Colonic mucosa (tissue), 4 donors: ENCODE data around the gene CLDN6. TPM values are rescaled to one million over a fixed set of nuclear protein-coding genes. Genes with fewer than 3 reads are reported as not detected.

Experiments
- DNase-seq: peaks from one replicate; pipeline ENCODE4 v3.0.0-alpha.2; 2020
- H3K27ac ChIP-seq: fragments of 200-600 bp; one replicate; pipeline ENCODE4 v1.8.0; 2021
- H3K27me3 ChIP-seq: fragments of 200-600 bp; one replicate; pipeline ENCODE4 v1.8.0; 2021
- H3K36me3 ChIP-seq: fragments of 200-600 bp; one replicate; pipeline ENCODE4 v1.8.0; 2021
- H3K4me1 ChIP-seq: fragments of 200-600 bp; one replicate; pipeline ENCODE4 v1.8.0; 2021; ENCODE audit warnings: mild to moderate bottlenecking
- H3K4me3 ChIP-seq: fragments of 200-600 bp; one replicate; pipeline ENCODE4 v1.8.0; 2021
- H3K9ac ChIP-seq, 2 donors: one replicate each; pipeline ENCODE4 v1.7.0; 2013; ENCODE audit warnings: control low read depth in 2 of 2, low read depth in 2 of 2, low read length in 2 of 2
- H3K9me3 ChIP-seq: fragments of 200-600 bp; one replicate; pipeline ENCODE4 v1.8.0; 2021
- CTCF ChIP-seq: fragments of 200-600 bp; IDR thresholded peaks from one replicate; pipeline ENCODE4 v1.8.0; 2022; ENCODE audit warnings: antibody characterized with exemption, mild to moderate bottlenecking
- intact Hi-C: fragments of 100-400 bp; cut with DNase I; formaldehyde crosslinking; loops from one replicate; pipeline ENCODE4 v1.14.1; 2022
- total RNA-seq, 2 donors: library from RNA; stranded (reverse); fragmentation: NEBNext Ultra II Directional in 1 of 2; extraction: Animal tissue kit (Norgen Biotek cat#: 25700) in 1 of 2; gene quantifications; one replicate each; pipeline ENCODE4 v1.2.1, GENCODE V29; 2021
- donor health status: healthy.
- donor health status: DM: no; HTN: no; CAD: no.
- donor health status: DM: no; HTN: no; CAD: no.

CLDN6 gene
- total RNA-seq, 2 donors from 2014 or later = 1.2 TPM; not detected in 1

- intact Hi-C loops = no loop called here
- TF ChIP-seq CTCF = no peak
- Histone ChIP-seq H3K27ac (no peak overlapping the region), H3K27me3 (no peaks in the 10 kb centered on the region), H3K9ac (no peak overlapping the region), H3K36me3 (no peaks in the 10 kb centered on the region), H3K4me1 (peaks cover 4% of the 10 kb centered on the region), H3K4me3 (no peak overlapping the region), H3K9me3 (no peaks in the 10 kb centered on the region)
- DNase-seq = peak; percentile 71
Measured at GRCh38 chr16:2977440-2977839, 40.5 kb downstream of the CLDN6 start.

GRCh38 chr16:2976673-2977072 is 41.3 kb downstream of the CLDN6 start:
- H3K36me3 ChIP-seq = no peaks in the 10 kb centered on the region
- peaks cover 4% of the 10 kb centered on the region for H3K4me1 ChIP-seq
- no peak for TF ChIP-seq CTCF
- no peak for DNase-seq
- no peak overlapping the region for H3K9ac ChIP-seq
- no peak overlapping the region for H3K4me3 ChIP-seq
- H3K9me3 ChIP-seq = no peaks in the 10 kb centered on the region
- H3K27ac ChIP-seq = no peak overlapping the region
- no peaks in the 10 kb centered on the region for H3K27me3 ChIP-seq
- intact Hi-C loops = no loop called here

GRCh38 chr16:2976201-2976600 is 41.8 kb downstream of the CLDN6 start:
- Histone ChIP-seq H3K9me3 (no peaks in the 10 kb centered on the region), H3K27ac (no peak overlapping the region), H3K9ac (no peak overlapping the region), H3K4me1 (peaks cover 4% of the 10 kb centered on the region), H3K27me3 (no peaks in the 10 kb centered on the region), H3K36me3 (no peaks in the 10 kb centered on the region), H3K4me3 (no peak overlapping the region)
- DNase-seq = no peak
- intact Hi-C loops = no loop called here
- TF ChIP-seq CTCF = no peak

GRCh38 chr16:2975161-2975795 is 42.7 kb downstream of the CLDN6 start:
- DNase-seq = no peak
- H3K4me1 ChIP-seq = peaks cover 10% of the 10 kb centered on the region
- H3K9me3 ChIP-seq = no peaks in the 10 kb centered on the region
- H3K9ac ChIP-seq = no peak overlapping the region
- H3K4me3 ChIP-seq = no peak overlapping the region
- H3K27me3 ChIP-seq = no peaks in the 10 kb centered on the region
- intact Hi-C loops = no loop called here
- H3K36me3 ChIP-seq = no peaks in the 10 kb centered on the region
- H3K27ac ChIP-seq = no peak overlapping the region
- TF ChIP-seq CTCF = no peak

- intact Hi-C loops = no loop called here
- Histone ChIP-seq H3K36me3 (no peaks in the 10 kb centered on the region), H3K9ac (no peak overlapping the region), H3K4me1 (peaks cover 10% of the 10 kb centered on the region), H3K27me3 (no peaks in the 10 kb centered on the region), H3K27ac (no peak overlapping the region), H3K4me3 (no peak overlapping the region), H3K9me3 (no peaks in the 10 kb centered on the region)
- no peak for DNase-seq
- TF ChIP-seq CTCF = no peak
Measured at GRCh38 chr16:2974319-2975056, 43.5 kb downstream of the CLDN6 start.
